Activated CD4-positive, CD25-positive, alpha-beta regulatory T cell treated with anti-CD3 and anti-CD28 coated beads, Interleukin-2, amount 50 U/mL, for 72 hours (primary cell): ENCODE data around the gene CYP2R1.
A peak's percentile ranks its signal among the peaks of the same experiment; 100 is the strongest.

ENCODE experiments used
- DNase-seq: peaks from one replicate; pipeline ENCODE4 v3.0.0; 2021

Gene CYP2R1

GRCh38 chr11:14892036-14892556 is at the start of gene CYP2R1:
Gene CYP2R1, minus strand, starts transcription at chr11:14892231. Its CDS starts 26 bp downstream, at chr11:14892205.
- peak; percentile 85 for DNase-seq

GRCh38 chr11:14938936-14939335 is 46.9 kb upstream of the CYP2R1 start:
- no peak for DNase-seq

DNA sequence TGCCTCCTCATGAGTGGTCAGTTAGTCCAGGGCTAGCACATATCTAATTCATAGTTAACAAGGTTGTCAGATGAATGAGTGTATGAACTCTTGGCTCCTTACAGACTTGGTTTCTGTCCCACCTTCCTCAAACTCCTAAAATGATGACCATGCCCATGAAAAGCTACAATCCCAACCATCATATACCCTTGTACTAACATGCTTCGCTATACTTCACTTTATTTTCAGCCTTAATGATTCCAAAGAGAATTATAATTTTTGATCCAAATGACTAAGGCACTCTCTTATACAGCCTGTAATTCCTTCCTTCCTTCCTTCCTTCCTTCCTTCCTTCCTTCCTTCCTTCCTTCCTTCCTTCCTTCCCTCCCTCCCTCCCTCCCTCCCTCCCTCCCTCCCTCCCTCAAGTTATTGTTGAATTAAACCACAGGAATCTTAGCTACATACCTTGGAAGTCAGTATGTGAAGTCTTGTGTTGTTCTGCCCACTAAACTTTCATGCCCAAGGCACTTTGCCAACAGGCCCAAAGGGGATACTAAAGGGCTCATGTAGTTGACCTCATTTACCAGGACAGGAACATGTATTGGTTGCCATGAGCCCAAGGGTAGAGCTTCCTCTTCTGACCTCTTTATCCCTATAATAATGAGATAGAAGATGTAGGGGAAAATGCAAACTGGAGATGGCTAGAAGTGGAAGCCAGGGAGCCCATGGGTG is 42.8 kb upstream of the CYP2R1 start:
- no peak for DNase-seq

DNA sequence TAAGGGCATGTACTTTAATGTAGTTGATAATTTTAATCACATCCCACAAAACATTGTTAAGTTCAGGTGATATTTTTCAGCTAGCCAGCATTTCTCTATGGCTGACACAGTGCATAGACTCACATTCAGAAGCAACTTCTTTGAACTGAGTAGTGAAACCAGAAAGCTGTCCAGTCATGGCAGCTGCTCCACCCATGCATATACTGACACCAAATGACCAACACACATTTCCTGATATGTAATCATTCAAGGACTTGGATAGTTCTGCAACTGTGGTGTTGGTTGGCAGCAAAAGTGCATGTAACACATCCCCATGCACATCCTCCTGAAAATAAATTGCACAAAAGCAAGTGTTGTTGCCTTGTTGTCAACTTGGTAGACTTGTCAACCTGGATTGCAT is 40.4 kb upstream of the CYP2R1 start:
- DNase-seq: no peak

- no peak for DNase-seq
These were observed 38.3 kb upstream of the CYP2R1 start for GRCh38 chr11:14930369-14930768.

GRCh38 chr11:14927146-14927545 is 35.1 kb upstream of the CYP2R1 start:
- no peak for DNase-seq

- no peak for DNase-seq
These were observed 32.3 kb upstream of the CYP2R1 start for GRCh38 chr11:14924318-14924717.

DNA sequence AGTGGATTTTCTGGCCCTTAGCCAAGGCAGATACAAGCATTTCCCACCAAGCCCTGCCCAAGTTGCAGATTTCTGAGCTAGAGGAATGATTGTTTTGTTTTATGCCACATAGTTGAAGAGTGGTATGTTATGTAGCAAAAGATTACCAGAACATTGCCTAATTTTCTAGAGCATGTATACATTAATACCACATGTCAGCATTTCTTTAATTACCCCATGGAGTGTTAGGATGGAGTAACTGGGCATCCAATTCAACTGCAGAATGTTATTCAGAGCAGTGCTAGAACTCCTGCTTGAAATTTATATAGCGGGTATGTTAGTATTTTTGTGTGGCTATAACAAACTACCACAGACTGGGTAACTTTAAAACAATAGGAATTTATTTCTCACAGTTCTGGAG is 24.4 kb upstream of the CYP2R1 start:
- DNase-seq: no peak

GRCh38 chr11:14914536-14914935 is 22.5 kb upstream of the CYP2R1 start:
- DNase-seq: no peak

DNA sequence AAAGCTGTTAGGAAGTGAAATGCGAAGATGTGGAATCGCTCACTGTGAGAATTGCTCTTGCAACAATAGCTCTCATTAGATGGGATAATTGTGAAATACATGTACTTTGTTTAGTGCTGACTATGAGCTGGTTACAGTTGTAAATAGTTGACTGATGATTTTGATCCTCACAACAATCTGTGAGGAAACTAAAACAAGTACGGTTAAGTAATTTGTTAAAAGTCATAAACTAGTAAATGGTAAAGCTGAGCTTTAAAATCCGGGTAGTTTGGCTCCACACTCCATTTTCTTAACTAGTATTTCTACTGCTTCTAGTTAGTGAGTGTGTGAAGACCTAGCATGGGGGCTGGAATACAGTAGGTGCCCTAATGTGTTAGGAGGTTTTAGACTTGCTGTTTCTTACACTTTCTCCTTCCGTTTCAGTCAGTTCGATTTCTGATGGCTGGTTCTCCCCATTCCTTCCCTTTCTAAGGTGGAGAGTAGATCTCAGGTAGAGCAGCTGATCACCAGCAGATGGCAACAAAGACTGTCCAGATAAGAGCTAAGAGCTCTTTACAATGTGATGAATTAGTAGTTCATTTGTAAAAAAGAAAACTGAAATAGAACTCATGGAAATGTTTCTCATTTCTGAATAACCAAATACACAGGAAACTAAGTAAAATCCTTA is 16.3 kb upstream of the CYP2R1 start:
- DNase-seq: no peak

DNA sequence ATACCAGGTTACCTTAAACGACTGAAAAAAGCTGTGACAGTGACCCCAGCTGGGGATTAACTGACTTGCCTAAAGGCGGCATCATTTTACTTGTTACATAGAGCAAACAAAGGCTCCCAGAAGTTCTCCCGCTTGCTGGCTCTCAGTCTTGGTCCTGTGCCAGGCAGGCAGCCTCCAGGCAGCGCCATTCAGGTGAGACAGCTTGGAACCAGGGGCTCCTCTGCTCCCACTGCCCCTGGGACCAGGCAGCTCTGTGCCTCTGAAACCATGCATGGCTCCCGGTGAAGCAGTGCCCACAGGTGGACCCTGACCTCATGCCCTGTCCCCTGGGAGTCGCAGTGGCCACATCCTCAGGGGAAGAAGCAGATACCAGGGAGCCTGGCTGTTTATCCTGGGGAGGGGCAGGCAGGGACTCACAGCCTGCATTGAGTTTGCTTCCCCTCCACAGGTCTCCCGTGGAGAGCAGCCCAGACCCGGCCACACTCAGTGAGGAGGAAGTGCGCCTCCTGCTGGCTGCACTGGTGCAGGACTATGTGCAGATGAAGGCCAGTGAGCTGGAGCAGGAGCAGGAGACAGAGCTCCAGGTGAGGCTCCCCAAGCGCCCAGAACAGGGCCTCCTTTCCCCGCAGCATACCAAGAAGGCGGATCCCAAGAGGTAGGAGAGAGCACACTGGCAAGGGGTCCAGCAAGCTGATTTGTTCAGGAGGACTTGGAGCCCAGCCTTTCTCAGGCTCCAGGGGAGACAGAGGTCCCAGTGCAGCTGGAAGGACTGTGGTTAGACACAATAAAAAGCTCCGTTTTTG is 15.6 kb upstream of the CYP2R1 start:
- peak; percentile 92 for DNase-seq

- no peak for DNase-seq
These were observed 15.0 kb upstream of the CYP2R1 start for GRCh38 chr11:14906993-14907392.

DNA sequence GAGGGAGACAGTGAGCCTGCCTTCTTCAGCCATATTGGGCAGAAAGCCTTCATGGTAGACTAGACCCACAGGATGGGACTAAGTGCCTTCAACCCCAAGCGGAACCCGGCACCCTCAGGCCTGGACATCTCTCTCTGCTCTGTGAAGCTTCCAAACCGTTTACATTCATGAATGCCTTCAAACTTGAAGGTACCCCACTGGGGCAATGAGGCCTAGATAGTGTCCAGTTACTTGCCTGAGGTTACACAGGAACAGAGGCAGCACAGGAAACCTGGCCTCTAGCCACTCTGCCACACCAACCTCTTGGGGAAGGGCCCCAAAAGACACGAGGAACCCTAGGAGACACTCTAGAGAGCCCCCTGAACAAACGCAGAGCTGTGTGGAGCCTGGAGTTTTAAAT is 14.5 kb upstream of the CYP2R1 start:
- no peak for DNase-seq

DNA sequence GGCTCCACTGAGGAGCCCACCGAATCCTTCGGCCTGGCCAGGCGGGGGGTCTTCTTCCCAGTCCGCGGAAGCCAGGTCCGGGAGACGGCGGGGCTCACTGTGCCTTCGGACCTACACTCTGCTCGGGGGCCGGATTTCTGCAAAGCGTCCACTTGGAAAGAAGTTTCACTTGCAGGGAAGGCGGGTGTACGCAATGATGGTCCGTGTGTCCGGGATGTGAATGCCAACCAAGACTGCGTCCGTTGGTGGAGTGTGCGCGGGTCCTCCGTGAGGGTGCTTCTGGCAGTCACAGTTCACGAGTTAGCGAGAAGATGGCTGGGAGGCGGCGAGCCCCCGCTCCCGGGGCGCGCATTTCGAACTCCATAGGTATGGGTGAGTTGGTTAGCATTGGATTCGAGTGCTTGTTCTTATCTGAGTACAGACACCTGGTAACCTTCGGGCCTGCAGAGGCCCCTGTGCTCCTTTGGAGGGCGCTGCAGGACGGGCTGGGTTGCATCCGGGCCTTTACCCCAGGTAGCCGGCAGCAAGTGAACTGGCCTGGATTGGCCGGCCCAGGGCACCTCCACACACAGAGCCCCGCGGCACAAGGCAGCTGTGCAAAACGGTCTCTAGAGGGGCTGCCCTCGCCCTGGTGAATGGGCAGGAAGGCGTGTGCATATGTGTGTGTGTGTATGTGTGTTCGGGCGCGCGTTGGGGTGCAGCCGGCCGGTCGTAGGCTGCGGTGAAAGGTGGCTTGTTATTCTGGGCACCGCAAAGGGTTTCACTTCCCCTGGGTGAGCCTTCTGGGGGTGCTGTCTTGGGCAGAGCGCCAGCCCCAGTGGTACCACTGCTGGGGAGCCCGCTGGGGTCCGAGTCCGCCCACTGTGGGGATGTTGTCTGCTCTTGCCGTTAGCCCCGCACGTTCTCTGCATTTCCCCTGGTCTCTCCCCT is 13.3 kb upstream of the CYP2R1 start:
- DNase-seq: peak; percentile 68

- DNase-seq: peak; percentile 90
These were observed 12.7 kb upstream of the CYP2R1 start for GRCh38 chr11:14904745-14905103.

- DNase-seq: no peak
These were observed 10.8 kb upstream of the CYP2R1 start for GRCh38 chr11:14902650-14903350.

GRCh38 chr11:14898906-14899305 is 6.9 kb upstream of the CYP2R1 start:
- no peak for DNase-seq

- no peak for DNase-seq
These were observed 6.3 kb upstream of the CYP2R1 start for GRCh38 chr11:14898355-14898754.

DNA sequence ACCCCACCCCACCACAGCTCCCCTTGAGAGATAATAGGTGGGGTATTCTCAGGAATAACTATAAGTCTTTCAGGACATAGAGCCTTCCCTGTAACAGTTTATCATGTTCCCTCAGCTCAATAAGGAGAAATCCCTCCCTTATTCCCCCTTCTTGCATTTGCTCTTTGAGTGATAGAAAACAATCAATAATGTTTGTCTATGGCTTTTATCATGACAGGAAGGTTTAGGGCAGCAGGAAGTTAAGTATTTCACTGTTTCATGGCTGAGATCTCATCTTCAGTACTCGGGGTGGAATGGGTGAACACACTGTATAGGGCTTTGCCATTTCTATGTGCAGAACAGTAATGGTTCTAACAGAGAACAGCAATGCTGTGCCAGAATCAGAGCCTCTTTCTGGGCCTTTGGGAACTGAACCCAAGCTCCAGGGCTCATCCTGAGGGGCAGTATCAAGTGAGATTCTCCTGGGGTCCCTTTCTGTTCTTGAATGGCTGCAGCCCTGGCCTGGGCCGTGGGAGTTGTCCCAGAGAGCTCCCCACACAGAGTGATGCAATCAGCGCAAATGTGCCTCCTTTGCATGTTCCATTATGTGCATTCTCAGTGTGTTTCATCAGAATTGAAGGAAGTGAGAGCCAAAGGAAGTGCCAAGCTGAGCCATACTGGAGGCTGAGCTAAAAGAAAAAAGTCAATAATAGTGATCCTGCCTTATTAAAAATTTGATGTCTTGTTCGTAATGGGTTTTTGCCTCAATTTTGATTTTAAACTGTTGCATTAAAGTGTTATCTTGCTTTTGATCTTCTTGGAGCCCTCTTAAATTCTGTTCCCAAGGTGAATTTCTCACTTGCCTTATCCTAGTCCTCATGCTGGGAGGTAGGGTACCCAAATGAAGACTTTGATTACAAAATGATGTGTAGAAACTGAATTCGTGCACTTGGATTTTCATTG is 2.9 kb upstream of the CYP2R1 start:
- no peak for DNase-seq

DNA sequence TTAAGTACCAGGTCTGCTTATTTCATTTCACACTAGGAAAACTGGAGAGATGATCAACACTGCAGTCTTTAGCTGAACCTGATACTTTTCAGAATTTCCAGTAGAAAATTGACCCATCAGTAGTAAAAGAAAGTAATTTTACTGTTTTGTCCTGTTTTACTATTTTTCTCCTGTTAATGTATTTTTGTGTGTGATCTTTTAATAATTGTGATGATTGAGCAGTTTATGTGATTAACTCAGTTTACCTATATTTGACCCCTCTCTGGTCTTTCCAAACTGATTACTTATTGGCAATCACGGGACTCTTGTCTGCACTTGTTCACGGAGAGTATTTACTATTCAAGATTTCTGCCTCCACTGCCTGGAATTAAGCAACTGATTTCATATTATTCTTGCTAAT is 546 bp upstream of the CYP2R1 start:
- DNase-seq: no peak
